Transverse colon (tissue), 4 donors: Measurements from ENCODE around the gene ADGRA3. TPM values are rescaled to one million over a fixed set of nuclear protein-coding genes. Genes with fewer than 3 reads are reported as not detected.
"Not testable (repeated sequence)": the region's sequence is repeated elsewhere in the genome, so short reads cannot be mapped to it uniquely, and the experiment has no call there.

ENCODE experiments used
- DNase-seq: peaks from one replicate; pipeline ENCODE4 v3.0.0-alpha.2; 2019
- H3K27ac ChIP-seq, 4 donors: fragments of 200-600 bp; sonication (generic); 2 replicates each; pipeline ENCODE4 v1.5.1; 2016 to 2018; ENCODE audit warnings: inconsistent platforms in 4 of 4
- H3K27me3 ChIP-seq: fragments of 200-600 bp; sonication (generic); 2 replicates; pipeline ENCODE4 v1.5.1; 2017; ENCODE audit warnings: inconsistent platforms
- H3K36me3 ChIP-seq, 4 donors: fragments of 200-600 bp; sonication (generic); 2 replicates each; pipeline ENCODE4 v1.5.1; 2017 to 2019; ENCODE audit warnings: inconsistent platforms in 4 of 4
- H3K4me1 ChIP-seq, 4 donors: fragments of 200-600 bp; sonication (generic); 2 replicates each; pipeline ENCODE4 v1.5.1; 2017 to 2020; ENCODE audit warnings: inconsistent platforms in 4 of 4
- H3K4me3 ChIP-seq, 4 donors: fragments of 200-600 bp; sonication (generic); 1 replicate in 1 of 4; 2 replicates in 3 of 4; pipeline versions ENCODE4 v1.5.1 to v1.6.1; 2017 to 2019; ENCODE audit warnings: inconsistent platforms in 4 of 4
- H3K9me3 ChIP-seq, 2 donors: fragments of 200-600 bp; sonication (generic); 2 replicates each; pipeline ENCODE4 v1.5.1; 2017 to 2019; ENCODE audit warnings: inconsistent platforms in 2 of 2
- EP300 ChIP-seq: sonication (generic); formaldehyde crosslinking; IDR thresholded peaks from one replicate; pipeline ENCODE4 v1.6.1; 2017; ENCODE audit warnings: antibody characterized with exemption, low read depth
- POLR2A ChIP-seq: fragments of 450-650 bp; IDR thresholded peaks from one replicate; pipeline ENCODE4 v1.6.1; 2016; ENCODE audit warnings: antibody characterized with exemption, mild to moderate bottlenecking, moderate library complexity
- POLR2AphosphoS5 ChIP-seq, 3 donors: sonication (generic); formaldehyde crosslinking; IDR thresholded peaks; one replicate each; pipeline ENCODE4 v1.6.1; 2016; ENCODE audit warnings: antibody characterized with exemption in 3 of 3
- WGBS, 2 donors: methylation state at CpG; one replicate each; pipeline ENCODE4 v1.1.5; 2018; ENCODE audit warnings: low coverage in 1 of 2; 5-methylcytosine and 5-hydroxymethylcytosine counted together
- in situ Hi-C, 4 donors: fragments of 200-750 bp; cut with MboI; loops; one replicate each; pipeline versions ENCODE4 v1.15.0 to v1.15.1; 2017; ENCODE audit warnings: low sequenced_read_pairs in 3 of 4, low pct_ligation_motif_present in 1 of 4, low pct_unique_long_range_greater_than_20kb in 1 of 4
- intact Hi-C: fragments of 100-400 bp; cut with DNase I; formaldehyde crosslinking; loops from one replicate; pipeline ENCODE4 v1.15.1; 2023; ENCODE audit warnings: low total_unique reads
- total RNA-seq, 4 donors: library from RNA; depleted of rRNA; stranded (reverse); fragments of >200 nt; gene quantifications; one replicate each; pipeline ENCODE4 v1.1.0, GENCODE V29; 2016
- TF ChIP-seq, protein P1 (sequence below), 5 experiments: fragments of 200-600 bp in 3 of 5; fragments of 450-650 bp in 2 of 5; sonication (generic) in 3 of 5; IDR thresholded peaks; 1 replicate in 2 of 5; 2 replicates in 3 of 5; pipeline ENCODE4 v1.5.1; 2016 to 2017; ENCODE audit warnings: antibody characterized with exemption in 5 of 5, inconsistent platforms in 3 of 5, mild to moderate bottlenecking in 2 of 5, moderate library complexity in 1 of 5

ADGRA3 gene
- total RNA-seq, 4 donors from 2014 or later = 76.7 to 126 (median 91.1) TPM

- intact Hi-C loops = no loop called here
- 26 to 28% methylated on average over 8 of the region's 8 CpGs for WGBS, 2 donors
- TF ChIP-seq POLR2AphosphoS5 (IDR thresholded peaks at IDR 0.05) (peak in 1 of 3 donors; percentile 15), POLR2A (no peak)
- Histone ChIP-seq H3K27ac (peak overlapping the region; percentile 62 to 78 (median 68)), H3K36me3 (peaks cover 0 to 3% (median 0%) of the 10 kb centered on the region in 4 donors), H3K9me3 (no peaks in the 10 kb centered on the region), H3K4me3 (no peak overlapping the region), H3K27me3 (no peaks in the 10 kb centered on the region), H3K4me1 (peaks cover 6 to 53% (median 17%) of the 10 kb centered on the region in 4 donors)
- peak; percentile 42 for DNase-seq
- in situ Hi-C loops = no loop called here
These were observed 38.6 kb downstream of the ADGRA3 start for GRCh38 chr4:22477136-22477812.

- intact Hi-C loops (no loop called here), in situ Hi-C loops (no loop called here)
- Histone ChIP-seq H3K4me3 (no peak overlapping the region), H3K9me3 (no peaks in the 10 kb centered on the region), H3K27me3 (no peaks in the 10 kb centered on the region), H3K36me3 (peaks cover 0 to 3% (median 0%) of the 10 kb centered on the region in 4 donors), H3K4me1 (peaks cover 6 to 47% (median 17%) of the 10 kb centered on the region in 4 donors), H3K27ac (no peak overlapping the region)
- 74 to 77% methylated on average over 6 to 7 of the region's 7 CpGs for WGBS, 2 donors
- no peak for DNase-seq
- TF ChIP-seq POLR2A (no peak), EP300 (no peak), POLR2AphosphoS5 (IDR thresholded peaks at IDR 0.05) (no peak)
- TF ChIP-seq, protein P1, sequence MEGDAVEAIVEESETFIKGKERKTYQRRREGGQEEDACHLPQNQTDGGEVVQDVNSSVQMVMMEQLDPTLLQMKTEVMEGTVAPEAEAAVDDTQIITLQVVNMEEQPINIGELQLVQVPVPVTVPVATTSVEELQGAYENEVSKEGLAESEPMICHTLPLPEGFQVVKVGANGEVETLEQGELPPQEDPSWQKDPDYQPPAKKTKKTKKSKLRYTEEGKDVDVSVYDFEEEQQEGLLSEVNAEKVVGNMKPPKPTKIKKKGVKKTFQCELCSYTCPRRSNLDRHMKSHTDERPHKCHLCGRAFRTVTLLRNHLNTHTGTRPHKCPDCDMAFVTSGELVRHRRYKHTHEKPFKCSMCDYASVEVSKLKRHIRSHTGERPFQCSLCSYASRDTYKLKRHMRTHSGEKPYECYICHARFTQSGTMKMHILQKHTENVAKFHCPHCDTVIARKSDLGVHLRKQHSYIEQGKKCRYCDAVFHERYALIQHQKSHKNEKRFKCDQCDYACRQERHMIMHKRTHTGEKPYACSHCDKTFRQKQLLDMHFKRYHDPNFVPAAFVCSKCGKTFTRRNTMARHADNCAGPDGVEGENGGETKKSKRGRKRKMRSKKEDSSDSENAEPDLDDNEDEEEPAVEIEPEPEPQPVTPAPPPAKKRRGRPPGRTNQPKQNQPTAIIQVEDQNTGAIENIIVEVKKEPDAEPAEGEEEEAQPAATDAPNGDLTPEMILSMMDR (IDR thresholded peaks at IDR 0.05) = no peak
These were observed 39.9 kb downstream of the ADGRA3 start for GRCh38 chr4:22476011-22476410.

DNA sequence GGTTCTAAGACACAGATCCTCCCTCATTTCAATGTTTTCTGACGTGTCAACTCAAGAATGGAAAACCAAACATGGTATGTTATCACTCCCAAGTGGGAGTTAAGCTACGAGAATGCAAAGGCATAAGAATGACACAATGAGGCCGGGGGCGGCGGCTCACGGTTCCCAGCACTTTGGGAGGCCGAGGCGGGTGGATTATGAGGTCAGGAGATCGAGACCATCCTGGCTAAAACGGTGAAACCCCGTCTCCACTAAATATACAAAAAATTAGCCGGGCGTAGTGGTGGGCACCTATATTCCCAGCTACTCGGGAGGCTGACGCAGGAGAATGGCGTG lies 40.6 kb downstream of the ADGRA3 start:
- H3K9me3 ChIP-seq, intact Hi-C loops, DNase-seq, H3K4me3 ChIP-seq, in situ Hi-C loops, H3K27ac ChIP-seq, H3K27me3 ChIP-seq, H3K36me3 ChIP-seq: not testable (repeated sequence)
- WGBS, 2 donors = 94 to 98% methylated on average over 9 to 16 of the region's 16 CpGs
- peaks cover 6 to 39% (median 17%) of the 10 kb centered on the region in 4 donors for H3K4me1 ChIP-seq

GRCh38 chr4:22474636-22475310 lies 41.1 kb downstream of the ADGRA3 start:
- WGBS, 2 donors = 57 to 65% methylated on average over 4 to 5 of the region's 5 CpGs

DNA sequence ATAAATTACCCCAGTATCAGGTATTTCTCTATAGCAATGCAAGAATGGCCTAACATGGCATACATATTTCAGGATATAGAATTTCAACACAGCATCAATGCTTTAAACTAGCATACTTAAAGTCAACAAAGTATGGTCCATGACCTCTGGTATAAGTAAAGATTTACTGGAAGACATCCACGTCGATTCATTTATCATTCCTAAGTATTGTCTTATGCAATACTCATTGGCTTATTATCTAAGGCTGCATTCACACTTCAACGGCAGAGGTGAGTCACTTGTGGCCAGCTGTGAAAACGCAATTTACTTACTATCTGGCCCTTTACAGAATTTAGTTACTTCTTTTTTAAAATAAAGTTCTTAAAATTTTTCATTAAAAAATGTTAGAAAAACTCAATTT lies 42.6 kb downstream of the ADGRA3 start:
- H3K36me3 ChIP-seq = peaks cover 0 to 3% (median 0%) of the 10 kb centered on the region in 4 donors
- WGBS, 2 donors = 68 to 75% methylated on average over 4 of the region's 4 CpGs
- no peak overlapping the region for H3K4me3 ChIP-seq
- DNase-seq = no peak
- TF ChIP-seq, protein P1 (IDR thresholded peaks at IDR 0.05) = no peak
- TF ChIP-seq POLR2AphosphoS5 (IDR thresholded peaks at IDR 0.05) (no peak), POLR2A (no peak), EP300 (no peak)
- in situ Hi-C loops = no loop called here
- H3K4me1 ChIP-seq = peaks cover 6 to 31% (median 15%) of the 10 kb centered on the region in 4 donors
- no peak overlapping the region for H3K27ac ChIP-seq
- no peaks in the 10 kb centered on the region for H3K27me3 ChIP-seq
- intact Hi-C loops = no loop called here
- H3K9me3 ChIP-seq = no peaks in the 10 kb centered on the region

More at GRCh38 chr4:22474636-22475310, 41.1 kb downstream of the ADGRA3 start:
- Histone ChIP-seq H3K4me1 (peaks cover 6 to 37% (median 17%) of the 10 kb centered on the region in 4 donors), H3K36me3 (peaks cover 0 to 3% (median 0%) of the 10 kb centered on the region in 4 donors), H3K4me3 (no peak overlapping the region), H3K27me3 (no peaks in the 10 kb centered on the region), H3K9me3 (no peaks in the 10 kb centered on the region), H3K27ac (no peak overlapping the region)
- TF ChIP-seq EP300 (no peak), POLR2AphosphoS5 (IDR thresholded peaks at IDR 0.05) (no peak), POLR2A (no peak)
- TF ChIP-seq, protein P1 (IDR thresholded peaks at IDR 0.05) = no peak
- in situ Hi-C loops = no loop called here
- no peak for DNase-seq
- intact Hi-C loops = no loop called here
